ENCODE measurements around the gene PGD. TPM values are rescaled to one million over a fixed set of nuclear protein-coding genes. Genes with fewer than 3 reads are reported as not detected.
"Not testable (repeated sequence)": the region's sequence is repeated elsewhere in the genome, so short reads cannot be mapped to it uniquely, and the experiment has no call there.

The PGD gene
- total and polyA plus RNA-seq, 5 experiments from 2014 or later, result 41.4 to 52.8 (median 46.6) TPM

DNA sequence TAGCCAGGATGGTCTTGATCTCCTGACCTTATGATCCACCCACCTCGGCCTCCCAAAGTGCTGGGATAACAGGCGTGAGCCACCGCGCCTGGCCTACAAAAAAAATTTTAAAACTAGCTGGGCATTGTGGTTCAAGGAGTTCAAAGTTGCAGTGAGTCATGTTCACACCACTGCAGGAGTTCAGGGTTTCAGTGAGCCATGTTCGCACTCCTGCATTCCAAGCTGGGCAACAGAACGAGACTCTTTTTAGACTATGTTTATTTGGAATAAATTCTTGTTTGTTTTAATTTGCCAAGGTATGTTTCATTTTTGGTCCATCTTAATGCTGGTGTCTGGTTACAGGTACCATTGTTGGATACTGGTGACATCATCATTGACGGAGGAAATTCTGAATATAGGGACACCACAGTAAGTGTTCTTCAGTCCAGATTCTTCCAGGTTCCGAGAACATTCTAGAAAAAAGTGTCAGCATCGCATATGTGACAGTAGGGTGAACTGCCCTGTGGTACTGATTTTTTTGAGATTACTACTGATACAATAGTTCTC is 3.9 kb downstream of the PGD start:
- ATAC-seq (no peak), DNase-seq (no peak)
- POLR2A ChIA-PET, result no interaction called here
- Mint-ChIP-seq H3K4me1 (peaks cover 10 to 23% (median 16%) of the 10 kb centered on the region in 4 donors), H3K4me3 (no peak overlapping the region), H3K27me3 (no peaks in the 10 kb centered on the region), H3K36me3 (peaks cover 0 to 59% (median 8%) of the 10 kb centered on the region in 3 donors), H3K27ac (no peak overlapping the region), H3K9me3 (no peaks in the 10 kb centered on the region)

DNA sequence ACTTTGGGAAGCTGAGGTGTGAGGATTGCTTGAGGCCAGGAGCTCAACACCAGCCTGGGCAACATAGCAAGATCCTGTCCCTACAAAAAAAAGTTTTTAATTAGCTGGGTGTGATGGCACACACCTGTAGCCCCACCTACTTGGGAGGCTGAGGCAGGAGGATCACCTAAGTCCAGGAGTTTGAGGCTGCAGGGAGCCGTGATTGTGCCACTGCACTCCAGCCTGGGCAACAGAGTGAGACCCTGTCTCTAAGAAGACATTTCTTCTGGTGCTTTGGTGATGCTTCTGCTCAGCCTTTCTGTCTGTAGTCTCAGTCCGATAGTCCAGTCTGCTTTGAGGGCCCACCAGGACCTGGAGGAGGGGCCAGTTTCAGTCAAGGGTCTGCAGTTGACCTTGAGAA is 8.3 kb downstream of the PGD start:
- peaks cover 0 to 2% (median 0%) of the 10 kb centered on the region in 4 donors for H3K4me1 Mint-ChIP-seq
- H3K27me3 Mint-ChIP-seq, result no peaks in the 10 kb centered on the region
- DNase-seq (no peak), ATAC-seq (no peak)
- no peak overlapping the region for H3K27ac Mint-ChIP-seq
- no peaks in the 10 kb centered on the region for H3K9me3 Mint-ChIP-seq
- H3K4me3 Mint-ChIP-seq, result no peak overlapping the region
- POLR2A ChIA-PET, result no interaction called here
- peaks cover 0 to 89% (median 30%) of the 10 kb centered on the region in 3 donors for H3K36me3 Mint-ChIP-seq

DNA sequence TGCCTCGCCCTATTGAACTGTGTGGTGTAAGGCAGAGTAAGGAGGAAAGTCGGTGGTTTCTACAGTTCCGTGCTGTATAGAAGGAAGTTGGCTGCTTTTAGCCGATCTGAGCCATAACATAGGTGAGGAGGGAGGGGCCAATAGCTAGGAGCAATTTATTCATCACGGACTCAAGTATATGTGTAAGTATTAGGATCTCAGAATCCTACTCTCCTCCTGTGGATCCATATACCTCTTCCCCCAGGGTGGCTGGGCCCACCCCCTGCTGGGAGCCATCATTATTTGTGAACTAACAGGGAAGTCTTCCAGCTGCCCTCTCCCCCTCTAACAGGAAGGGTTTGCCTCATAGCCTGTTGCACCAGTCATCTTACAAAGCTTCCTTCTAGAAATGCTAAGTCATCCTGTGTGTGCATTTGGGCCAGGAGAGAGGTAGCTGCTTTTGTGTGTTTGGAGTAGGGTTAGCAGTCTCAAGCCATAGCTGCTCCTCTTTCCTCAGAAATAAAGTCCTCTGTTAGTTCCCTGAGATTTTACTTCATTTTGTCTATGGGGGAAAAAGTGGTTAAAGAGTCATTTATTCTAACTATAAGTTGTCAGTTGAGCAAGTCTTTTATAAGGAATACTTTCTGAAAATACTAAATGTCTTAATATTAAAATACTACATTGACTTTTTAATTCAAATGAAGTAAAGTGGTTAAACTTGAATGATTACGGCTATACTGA is 16.5 kb downstream of the PGD start:
- ATAC-seq (peak in 1 of 2 donors; percentile 43), DNase-seq (no peak)
- Mint-ChIP-seq H3K9me3 (no peaks in the 10 kb centered on the region), H3K4me3 (no peak overlapping the region), H3K4me1 (peaks cover 0 to 10% (median 4%) of the 10 kb centered on the region in 4 donors), H3K36me3 (peaks cover 0 to 91% (median 35%) of the 10 kb centered on the region in 3 donors), H3K27ac (peak overlapping the region in 8 of 10 donors; percentile 20 to 84 (median 70)), H3K27me3 (no peaks in the 10 kb centered on the region)
- POLR2A ChIA-PET, result no interaction called here

DNA sequence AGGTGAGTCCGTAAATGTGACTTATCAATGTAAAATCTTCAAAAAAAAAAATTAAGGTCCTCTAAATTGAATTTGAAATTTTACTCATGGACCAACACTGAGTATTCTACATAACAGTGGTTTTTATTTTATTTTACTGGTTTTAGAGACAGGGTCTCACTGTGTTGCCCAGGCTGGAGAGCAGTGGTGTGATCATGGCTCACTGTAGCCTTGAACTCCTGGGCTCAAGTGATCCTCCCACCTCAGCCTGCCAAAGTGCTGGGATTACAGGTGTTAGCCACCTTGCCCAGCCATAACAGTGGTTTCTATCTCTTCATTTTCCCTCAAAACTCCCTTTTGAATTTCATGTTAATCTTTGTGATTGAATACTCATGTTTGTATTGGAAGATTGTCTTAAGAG is 17.1 kb downstream of the PGD start:
- ATAC-seq, POLR2A ChIA-PET, H3K4me3 Mint-ChIP-seq, DNase-seq, H3K9me3 Mint-ChIP-seq, H3K27me3 Mint-ChIP-seq: not testable (repeated sequence)
- Mint-ChIP-seq H3K4me1 (peaks cover 0 to 10% (median 4%) of the 10 kb centered on the region in 4 donors), H3K27ac (peak overlapping the region in 2 of 10 donors; percentile 11 to 57), H3K36me3 (peaks cover 0 to 90% (median 33%) of the 10 kb centered on the region in 3 donors)

DNA sequence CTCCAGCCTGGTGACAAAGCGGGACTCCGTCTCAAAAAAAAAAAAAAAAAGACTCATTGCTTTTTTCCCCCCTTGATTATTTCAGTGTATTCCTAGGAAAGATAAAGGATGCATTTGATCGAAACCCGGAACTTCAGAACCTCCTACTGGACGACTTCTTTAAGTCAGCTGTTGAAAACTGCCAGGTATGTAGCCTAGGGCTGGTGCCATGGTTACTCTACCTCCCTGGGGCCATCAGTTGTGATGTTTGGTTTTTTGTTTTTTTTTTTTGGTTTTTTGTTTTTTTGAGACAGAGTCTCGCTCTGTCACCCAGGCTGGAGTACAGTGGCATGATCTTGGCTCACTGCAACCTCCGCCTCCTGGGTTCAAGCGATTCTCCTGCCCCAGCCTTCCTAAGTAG is 19.9 kb downstream of the PGD start:
- not testable (repeated sequence) for DNase-seq, H3K27me3 Mint-ChIP-seq, H3K27ac Mint-ChIP-seq, ATAC-seq, H3K4me3 Mint-ChIP-seq, H3K9me3 Mint-ChIP-seq
- POLR2A ChIA-PET, result interaction anchor here (0.6 kb wide), 1 partner anchor 807 kb away, joined by 5 read pairs; no protein-coding TSS in a partner anchor
- H3K36me3 Mint-ChIP-seq, result peaks cover 0 to 63% (median 21%) of the 10 kb centered on the region in 3 donors
- peaks cover 0 to 10% (median 4%) of the 10 kb centered on the region in 4 donors for H3K4me1 Mint-ChIP-seq

DNA sequence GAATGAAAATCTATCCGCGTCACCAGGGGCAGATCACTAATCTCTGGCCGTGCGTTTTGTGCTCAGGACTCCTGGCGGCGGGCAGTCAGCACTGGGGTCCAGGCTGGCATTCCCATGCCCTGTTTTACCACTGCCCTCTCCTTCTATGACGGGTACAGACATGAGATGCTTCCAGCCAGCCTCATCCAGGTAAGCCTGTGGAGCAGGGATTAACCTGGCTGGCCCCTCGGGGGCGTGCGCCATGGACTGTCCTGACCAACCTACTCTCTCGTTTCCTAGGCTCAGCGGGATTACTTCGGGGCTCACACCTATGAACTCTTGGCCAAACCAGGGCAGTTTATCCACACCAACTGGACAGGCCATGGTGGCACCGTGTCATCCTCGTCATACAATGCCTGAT is 20.5 kb downstream of the PGD start:
- ATAC-seq (no peak), DNase-seq (no peak)
- POLR2A ChIA-PET, result no interaction called here
- peak overlapping the region in 1 of 10 donors; percentile 34 for H3K27ac Mint-ChIP-seq
- H3K36me3 Mint-ChIP-seq, result peaks cover 0 to 57% (median 21%) of the 10 kb centered on the region in 3 donors
- H3K9me3 Mint-ChIP-seq, result no peaks in the 10 kb centered on the region
- H3K4me1 Mint-ChIP-seq, result peaks cover 0 to 9% (median 4%) of the 10 kb centered on the region in 4 donors
- H3K4me3 Mint-ChIP-seq, result no peak overlapping the region
- H3K27me3 Mint-ChIP-seq, result no peaks in the 10 kb centered on the region

DNA sequence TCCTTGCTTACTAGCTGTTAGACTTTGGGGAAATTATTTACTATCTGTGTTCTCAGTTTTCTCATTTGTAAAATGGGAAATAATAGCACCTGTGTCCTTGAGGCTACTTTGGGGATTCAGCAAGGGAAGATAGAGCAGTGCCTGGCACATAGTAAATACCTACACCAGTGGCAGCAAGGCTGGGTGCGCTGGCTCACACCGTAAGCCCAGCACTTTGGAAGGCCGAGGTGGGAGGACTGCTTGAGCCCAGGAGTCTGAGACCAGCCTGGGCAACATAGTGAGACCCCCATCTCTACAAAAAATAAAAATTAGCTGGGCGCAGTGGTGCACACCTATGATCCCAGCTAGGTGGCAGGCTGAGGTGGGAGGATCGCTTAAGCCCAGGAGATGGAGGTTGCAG is 22.8 kb downstream of the PGD start:
- Mint-ChIP-seq H3K36me3 (peaks cover 0 to 39% (median 18%) of the 10 kb centered on the region in 3 donors), H3K27ac (peak overlapping the region in 1 of 10 donors; percentile 33), H3K4me3 (no peak overlapping the region), H3K4me1 (no peaks in the 10 kb centered on the region), H3K27me3 (no peaks in the 10 kb centered on the region), H3K9me3 (no peaks in the 10 kb centered on the region)
- POLR2A ChIA-PET, result no interaction called here
- no peak for DNase-seq
- no peak for ATAC-seq

DNA sequence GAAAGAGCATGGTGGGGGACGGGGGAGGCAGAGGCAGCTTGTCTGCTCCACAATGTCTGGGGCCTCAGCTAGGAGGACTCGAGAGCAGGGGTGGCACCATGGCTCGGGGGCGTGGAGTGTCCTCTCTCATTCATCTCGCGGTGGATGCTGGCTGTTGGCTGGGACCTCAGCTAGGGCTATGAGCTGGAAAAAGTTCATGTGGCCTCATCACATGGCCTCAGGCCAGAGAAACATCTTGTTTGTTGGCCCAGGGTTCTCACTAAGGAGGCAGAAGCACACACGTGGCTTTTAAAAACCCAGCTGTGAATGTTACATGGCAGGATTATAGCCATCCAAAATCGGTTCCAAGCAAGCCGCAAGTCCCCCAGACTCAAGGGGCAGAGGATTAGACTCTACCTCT is 25.2 kb downstream of the PGD start:
- Mint-ChIP-seq H3K4me1 (peaks cover 0 to 9% (median 2%) of the 10 kb centered on the region in 4 donors), H3K36me3 (peaks cover 0 to 17% (median 14%) of the 10 kb centered on the region in 3 donors), H3K27ac (no peak overlapping the region), H3K27me3 (no peaks in the 10 kb centered on the region), H3K4me3 (no peak overlapping the region), H3K9me3 (no peaks in the 10 kb centered on the region)
- no peak for DNase-seq
- no peak for ATAC-seq
- POLR2A ChIA-PET, result no interaction called here

DNA sequence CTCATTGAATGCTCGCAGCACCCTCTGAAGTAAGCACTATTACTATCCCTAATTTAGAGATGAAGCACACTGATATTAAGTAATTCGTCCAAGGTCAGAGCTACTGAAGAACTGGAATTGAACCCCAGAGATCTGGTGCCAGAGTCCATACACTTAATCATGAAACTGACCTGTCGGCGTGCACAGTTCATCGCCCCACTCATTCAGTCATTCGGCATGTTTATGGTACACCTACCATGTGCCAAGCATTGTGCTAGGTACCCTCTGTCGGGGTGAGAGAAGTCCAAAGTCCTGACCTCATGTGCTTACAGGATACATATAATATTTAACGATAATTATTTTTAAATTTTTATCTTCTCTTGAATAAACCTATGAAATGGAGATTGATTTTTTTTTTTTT is 25.8 kb downstream of the PGD start:
- no peak overlapping the region for H3K4me3 Mint-ChIP-seq
- H3K36me3 Mint-ChIP-seq, result peaks cover 0 to 10% (median 7%) of the 10 kb centered on the region in 3 donors
- H3K9me3 Mint-ChIP-seq, result no peaks in the 10 kb centered on the region
- H3K27me3 Mint-ChIP-seq, result no peaks in the 10 kb centered on the region
- H3K27ac Mint-ChIP-seq, result no peak overlapping the region
- ATAC-seq (no peak), DNase-seq (no peak)
- POLR2A ChIA-PET, result no interaction called here
- peaks cover 0 to 9% (median 2%) of the 10 kb centered on the region in 4 donors for H3K4me1 Mint-ChIP-seq

DNA sequence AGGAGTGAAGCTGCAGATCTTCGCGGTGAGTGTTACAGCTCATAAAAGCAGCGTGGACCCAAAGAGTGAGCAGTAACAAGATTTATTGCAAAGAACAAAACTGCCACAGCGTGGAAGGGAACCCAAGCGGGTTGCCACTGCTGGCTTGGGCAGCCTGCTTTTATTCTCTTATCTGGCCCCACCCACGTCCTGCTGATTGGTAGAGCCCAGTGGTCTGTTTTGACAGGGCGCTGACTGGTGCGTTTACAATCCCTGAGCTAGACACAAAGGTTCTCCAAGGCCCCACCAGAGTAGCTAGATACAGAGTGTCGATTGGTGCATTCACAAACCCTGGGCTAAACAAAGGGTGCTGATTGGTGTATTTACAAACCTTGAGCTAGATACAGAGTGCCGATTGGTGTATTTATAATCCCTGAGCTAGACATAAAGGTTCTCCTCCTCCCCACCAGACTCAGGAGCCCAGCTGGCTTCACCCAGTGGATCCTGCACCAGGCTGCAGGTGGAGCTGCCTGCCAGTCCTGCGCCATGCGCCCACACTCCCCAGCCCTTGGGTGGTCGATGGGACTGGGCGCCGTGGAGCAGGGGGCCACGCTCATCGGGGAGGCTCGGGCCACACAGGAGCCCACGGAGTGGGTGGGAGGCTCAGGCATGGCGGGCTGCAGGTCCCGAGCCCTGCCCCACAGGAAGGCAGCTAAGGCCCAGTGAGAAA is 27.1 kb downstream of the PGD start:
- H3K36me3 Mint-ChIP-seq, H3K27me3 Mint-ChIP-seq, ATAC-seq, DNase-seq, H3K9me3 Mint-ChIP-seq, H3K27ac Mint-ChIP-seq, H3K4me3 Mint-ChIP-seq, POLR2A ChIA-PET: not testable (repeated sequence)
- H3K4me1 Mint-ChIP-seq, result peaks cover 3 to 17% (median 11%) of the 10 kb centered on the region in 4 donors

DNA sequence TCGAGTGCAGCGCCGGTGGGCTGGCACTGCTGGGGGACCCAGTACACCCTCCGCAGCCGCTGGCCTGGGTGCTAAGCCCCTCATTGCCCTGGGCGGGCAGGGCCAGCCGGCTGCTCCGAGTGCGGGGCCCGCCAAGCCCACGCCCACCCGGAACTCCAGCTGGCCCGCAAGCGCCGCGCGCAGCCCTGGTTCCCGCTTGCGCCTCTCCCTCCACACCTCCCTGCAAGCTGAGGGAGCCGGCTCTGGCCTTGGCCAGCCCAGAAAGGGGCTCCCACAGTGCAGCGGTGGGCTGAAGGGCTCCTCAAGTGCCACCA is 27.6 kb downstream of the PGD start:
- POLR2A ChIA-PET, H3K27me3 Mint-ChIP-seq, H3K27ac Mint-ChIP-seq, DNase-seq, ATAC-seq, H3K9me3 Mint-ChIP-seq, H3K4me3 Mint-ChIP-seq, H3K36me3 Mint-ChIP-seq: not testable (repeated sequence)
- peaks cover 3 to 22% (median 13%) of the 10 kb centered on the region in 4 donors for H3K4me1 Mint-ChIP-seq

DNA sequence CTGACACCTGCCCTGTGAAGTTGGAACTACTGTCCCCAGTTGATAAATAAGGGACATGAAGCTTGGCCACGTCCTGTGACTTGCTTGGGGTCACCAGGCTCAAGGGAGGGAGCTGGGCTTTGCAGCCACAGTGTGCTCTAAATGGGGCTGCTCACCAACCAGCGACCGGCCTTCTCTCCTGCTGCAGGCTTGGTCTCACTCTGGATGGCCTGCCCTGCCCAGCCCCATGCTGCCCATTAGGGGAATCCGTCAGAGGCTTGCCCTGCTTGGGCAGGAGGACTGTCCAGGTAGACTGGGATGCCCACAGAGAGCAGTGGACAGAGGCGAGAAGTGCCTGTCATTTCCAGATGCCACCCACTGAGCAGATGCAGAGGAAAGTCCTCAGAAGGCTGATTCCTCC is 30.1 kb downstream of the PGD start:
- no peaks in the 10 kb centered on the region for H3K36me3 Mint-ChIP-seq
- no peaks in the 10 kb centered on the region for H3K27me3 Mint-ChIP-seq
- ATAC-seq, result no peak
- H3K9me3 Mint-ChIP-seq, result no peaks in the 10 kb centered on the region
- DNase-seq, result no peak
- POLR2A ChIA-PET, result interaction anchor here (1.0 to 1.3 kb wide), 2 partner anchors 13 to 219 kb away, joined by 3 read pairs; no protein-coding TSS in a partner anchor
- peak overlapping the region in 3 of 10 donors; percentile 15 to 52 (median 45) for H3K27ac Mint-ChIP-seq
- H3K4me3 Mint-ChIP-seq, result peak overlapping the region in 5 of 10 donors; percentile 10 to 89 (median 85)
- peaks cover 3 to 31% (median 14%) of the 10 kb centered on the region in 4 donors for H3K4me1 Mint-ChIP-seq

DNA sequence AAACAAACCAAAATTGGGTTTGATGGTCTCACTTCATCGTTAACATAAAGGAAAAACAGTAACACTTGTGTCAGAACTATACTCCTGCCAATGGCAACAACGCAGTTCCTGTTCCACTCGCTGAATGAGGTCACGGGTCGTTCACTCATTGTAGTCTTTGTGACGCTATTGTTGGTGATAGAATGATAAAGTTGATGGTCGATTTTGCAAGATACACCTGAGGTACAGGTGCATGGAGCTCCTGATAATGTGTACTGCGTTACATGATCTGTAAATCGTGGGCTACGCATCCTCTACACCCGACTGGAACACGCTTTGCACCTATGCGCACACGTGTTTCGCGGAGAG is 31.0 kb downstream of the PGD start:
- H3K36me3 Mint-ChIP-seq, result no peaks in the 10 kb centered on the region
- peaks cover 3 to 31% (median 14%) of the 10 kb centered on the region in 4 donors for H3K4me1 Mint-ChIP-seq
- no peaks in the 10 kb centered on the region for H3K27me3 Mint-ChIP-seq
- ATAC-seq (peak in 1 of 2 donors; percentile 17), DNase-seq (peak in 2 of 10 donors; percentile 1 to 32)
- POLR2A ChIA-PET, result interaction anchor here (0.8 to 2.1 kb wide), 9 partner anchors 12 to 487 kb away, joined by 3 to 11 read pairs (median 4); partner anchors contain the start of genes DFFA, KIF1B, LZIC and NMNAT1
- H3K27ac Mint-ChIP-seq, result peak overlapping the region; percentile 40 to 96 (median 92)
- H3K9me3 Mint-ChIP-seq, result no peaks in the 10 kb centered on the region
- H3K4me3 Mint-ChIP-seq, result peak overlapping the region; percentile 85 to 95 (median 89)
